Measurements from ENCODE around the gene SIRT4. TPM values are rescaled to one million over a fixed set of nuclear protein-coding genes. Genes with fewer than 3 reads are reported as not detected.
A peak's percentile ranks its signal among the peaks of the same experiment; 100 is the strongest.

Gene SIRT4
- total and polyA plus RNA-seq, 10 of the 15 experiments (the other 5 are each of a cell fraction or from before 2014, with no cell fraction given), result 0.19 to 0.98 (median 0.44) TPM

DNA sequence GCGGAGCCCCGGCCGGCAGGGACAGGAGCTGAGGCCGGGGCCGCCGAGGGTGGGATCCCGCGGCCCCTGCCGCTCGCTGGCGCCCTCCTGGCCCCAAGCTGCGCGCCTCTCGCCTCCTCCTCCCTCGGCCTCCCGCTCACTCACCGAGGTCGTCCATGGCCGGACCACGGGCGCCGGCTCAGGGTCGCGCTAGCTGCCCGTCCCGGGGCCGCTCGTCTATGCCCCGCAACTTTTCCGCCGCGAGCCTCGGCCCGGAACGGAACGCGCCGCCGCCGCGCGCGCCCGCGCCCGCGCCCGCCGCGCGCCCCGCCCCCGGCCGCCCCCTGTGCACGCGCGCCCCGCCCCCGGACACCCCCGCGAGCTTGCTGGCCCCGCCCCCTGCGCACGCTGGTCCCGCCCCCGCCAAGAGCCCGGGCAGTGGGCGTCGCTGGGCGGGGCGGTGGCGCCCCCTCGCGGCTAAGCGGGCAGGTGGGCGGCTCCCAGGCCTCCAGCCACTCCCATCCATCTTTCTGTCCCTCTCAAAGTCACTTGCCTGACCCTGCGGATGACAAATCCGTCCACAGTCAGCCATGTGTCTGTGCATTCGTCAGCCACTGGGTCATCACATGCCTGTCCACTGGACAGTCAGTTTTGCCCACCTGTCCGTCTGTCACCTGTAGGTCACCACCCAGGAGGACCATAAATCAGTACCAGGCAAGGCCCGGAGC, 36.5 kb upstream of the SIRT4 start, which contains the start of gene PXN (continued):
- TF ChIP-seq, protein P1, sequence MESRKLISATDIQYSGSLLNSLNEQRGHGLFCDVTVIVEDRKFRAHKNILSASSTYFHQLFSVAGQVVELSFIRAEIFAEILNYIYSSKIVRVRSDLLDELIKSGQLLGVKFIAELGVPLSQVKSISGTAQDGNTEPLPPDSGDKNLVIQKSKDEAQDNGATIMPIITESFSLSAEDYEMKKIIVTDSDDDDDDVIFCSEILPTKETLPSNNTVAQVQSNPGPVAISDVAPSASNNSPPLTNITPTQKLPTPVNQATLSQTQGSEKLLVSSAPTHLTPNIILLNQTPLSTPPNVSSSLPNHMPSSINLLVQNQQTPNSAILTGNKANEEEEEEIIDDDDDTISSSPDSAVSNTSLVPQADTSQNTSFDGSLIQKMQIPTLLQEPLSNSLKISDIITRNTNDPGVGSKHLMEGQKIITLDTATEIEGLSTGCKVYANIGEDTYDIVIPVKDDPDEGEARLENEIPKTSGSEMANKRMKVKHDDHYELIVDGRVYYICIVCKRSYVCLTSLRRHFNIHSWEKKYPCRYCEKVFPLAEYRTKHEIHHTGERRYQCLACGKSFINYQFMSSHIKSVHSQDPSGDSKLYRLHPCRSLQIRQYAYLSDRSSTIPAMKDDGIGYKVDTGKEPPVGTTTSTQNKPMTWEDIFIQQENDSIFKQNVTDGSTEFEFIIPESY (IDR thresholded peaks at IDR 0.05), result no peak
- peak; percentile 78 for TF ChIP-seq POLR2A (IDR thresholded peaks at IDR 0.05; ENCODE audit: low read depth, low read length)
- TF ChIP-seq, protein P2, sequence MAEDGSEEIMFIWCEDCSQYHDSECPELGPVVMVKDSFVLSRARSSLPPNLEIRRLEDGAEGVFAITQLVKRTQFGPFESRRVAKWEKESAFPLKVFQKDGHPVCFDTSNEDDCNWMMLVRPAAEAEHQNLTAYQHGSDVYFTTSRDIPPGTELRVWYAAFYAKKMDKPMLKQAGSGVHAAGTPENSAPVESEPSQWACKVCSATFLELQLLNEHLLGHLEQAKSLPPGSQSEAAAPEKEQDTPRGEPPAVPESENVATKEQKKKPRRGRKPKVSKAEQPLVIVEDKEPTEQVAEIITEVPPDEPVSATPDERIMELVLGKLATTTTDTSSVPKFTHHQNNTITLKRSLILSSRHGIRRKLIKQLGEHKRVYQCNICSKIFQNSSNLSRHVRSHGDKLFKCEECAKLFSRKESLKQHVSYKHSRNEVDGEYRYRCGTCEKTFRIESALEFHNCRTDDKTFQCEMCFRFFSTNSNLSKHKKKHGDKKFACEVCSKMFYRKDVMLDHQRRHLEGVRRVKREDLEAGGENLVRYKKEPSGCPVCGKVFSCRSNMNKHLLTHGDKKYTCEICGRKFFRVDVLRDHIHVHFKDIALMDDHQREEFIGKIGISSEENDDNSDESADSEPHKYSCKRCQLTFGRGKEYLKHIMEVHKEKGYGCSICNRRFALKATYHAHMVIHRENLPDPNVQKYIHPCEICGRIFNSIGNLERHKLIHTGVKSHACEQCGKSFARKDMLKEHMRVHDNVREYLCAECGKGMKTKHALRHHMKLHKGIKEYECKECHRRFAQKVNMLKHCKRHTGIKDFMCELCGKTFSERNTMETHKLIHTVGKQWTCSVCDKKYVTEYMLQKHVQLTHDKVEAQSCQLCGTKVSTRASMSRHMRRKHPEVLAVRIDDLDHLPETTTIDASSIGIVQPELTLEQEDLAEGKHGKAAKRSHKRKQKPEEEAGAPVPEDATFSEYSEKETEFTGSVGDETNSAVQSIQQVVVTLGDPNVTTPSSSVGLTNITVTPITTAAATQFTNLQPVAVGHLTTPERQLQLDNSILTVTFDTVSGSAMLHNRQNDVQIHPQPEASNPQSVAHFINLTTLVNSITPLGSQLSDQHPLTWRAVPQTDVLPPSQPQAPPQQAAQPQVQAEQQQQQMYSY (CRISPR knock-in tag; IDR thresholded peaks at IDR 0.05), result no peak
- no peak for TF ChIP-seq MYC (IDR thresholded peaks at IDR 0.05; ENCODE audit: insufficient read depth, insufficient read length, insufficient replicate concordance, low read length, severe bottlenecking)
- no peak for TF ChIP-seq ESRRA (IDR thresholded peaks at IDR 0.05; ENCODE audit: low read length)
- no peak for TF ChIP-seq TAF1 (IDR thresholded peaks at IDR 0.05; ENCODE audit: borderline replicate concordance, low read depth, low read length)
- TF ChIP-seq, protein P3, sequence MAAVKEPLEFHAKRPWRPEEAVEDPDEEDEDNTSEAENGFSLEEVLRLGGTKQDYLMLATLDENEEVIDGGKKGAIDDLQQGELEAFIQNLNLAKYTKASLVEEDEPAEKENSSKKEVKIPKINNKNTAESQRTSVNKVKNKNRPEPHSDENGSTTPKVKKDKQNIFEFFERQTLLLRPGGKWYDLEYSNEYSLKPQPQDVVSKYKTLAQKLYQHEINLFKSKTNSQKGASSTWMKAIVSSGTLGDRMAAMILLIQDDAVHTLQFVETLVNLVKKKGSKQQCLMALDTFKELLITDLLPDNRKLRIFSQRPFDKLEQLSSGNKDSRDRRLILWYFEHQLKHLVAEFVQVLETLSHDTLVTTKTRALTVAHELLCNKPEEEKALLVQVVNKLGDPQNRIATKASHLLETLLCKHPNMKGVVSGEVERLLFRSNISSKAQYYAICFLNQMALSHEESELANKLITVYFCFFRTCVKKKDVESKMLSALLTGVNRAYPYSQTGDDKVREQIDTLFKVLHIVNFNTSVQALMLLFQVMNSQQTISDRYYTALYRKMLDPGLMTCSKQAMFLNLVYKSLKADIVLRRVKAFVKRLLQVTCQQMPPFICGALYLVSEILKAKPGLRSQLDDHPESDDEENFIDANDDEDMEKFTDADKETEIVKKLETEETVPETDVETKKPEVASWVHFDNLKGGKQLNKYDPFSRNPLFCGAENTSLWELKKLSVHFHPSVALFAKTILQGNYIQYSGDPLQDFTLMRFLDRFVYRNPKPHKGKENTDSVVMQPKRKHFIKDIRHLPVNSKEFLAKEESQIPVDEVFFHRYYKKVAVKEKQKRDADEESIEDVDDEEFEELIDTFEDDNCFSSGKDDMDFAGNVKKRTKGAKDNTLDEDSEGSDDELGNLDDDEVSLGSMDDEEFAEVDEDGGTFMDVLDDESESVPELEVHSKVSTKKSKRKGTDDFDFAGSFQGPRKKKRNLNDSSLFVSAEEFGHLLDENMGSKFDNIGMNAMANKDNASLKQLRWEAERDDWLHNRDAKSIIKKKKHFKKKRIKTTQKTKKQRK (IDR thresholded peaks at IDR 0.05; ENCODE audit: low read depth, low read length), result no peak
- TF ChIP-seq, protein P4, sequence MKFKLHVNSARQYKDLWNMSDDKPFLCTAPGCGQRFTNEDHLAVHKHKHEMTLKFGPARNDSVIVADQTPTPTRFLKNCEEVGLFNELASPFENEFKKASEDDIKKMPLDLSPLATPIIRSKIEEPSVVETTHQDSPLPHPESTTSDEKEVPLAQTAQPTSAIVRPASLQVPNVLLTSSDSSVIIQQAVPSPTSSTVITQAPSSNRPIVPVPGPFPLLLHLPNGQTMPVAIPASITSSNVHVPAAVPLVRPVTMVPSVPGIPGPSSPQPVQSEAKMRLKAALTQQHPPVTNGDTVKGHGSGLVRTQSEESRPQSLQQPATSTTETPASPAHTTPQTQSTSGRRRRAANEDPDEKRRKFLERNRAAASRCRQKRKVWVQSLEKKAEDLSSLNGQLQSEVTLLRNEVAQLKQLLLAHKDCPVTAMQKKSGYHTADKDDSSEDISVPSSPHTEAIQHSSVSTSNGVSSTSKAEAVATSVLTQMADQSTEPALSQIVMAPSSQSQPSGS (IDR thresholded peaks at IDR 0.05; ENCODE audit: low read length), result no peak
- no peak for TF ChIP-seq ZNF207 (IDR thresholded peaks at IDR 0.05; ENCODE audit: borderline replicate concordance)
- no peak for TF ChIP-seq SUPT20H (IDR thresholded peaks at IDR 0.05; ENCODE audit: borderline replicate concordance, control insufficient read depth, low read depth, low read length)
- no peak for TF ChIP-seq TARDBP (IDR thresholded peaks at IDR 0.05; ENCODE audit: borderline replicate concordance)
- TF ChIP-seq NFXL1 (IDR thresholded peaks at IDR 0.05; ENCODE audit: borderline replicate concordance), result no peak
- TF ChIP-seq RAD51 (IDR thresholded peaks at IDR 0.05), result no peak
- TF ChIP-seq KDM1A (IDR thresholded peaks at IDR 0.05; ENCODE audit: borderline replicate concordance), result no peak
- TF ChIP-seq RCOR1 (conservative IDR thresholded peaks at IDR 0.05; ENCODE audit: low read depth, low read length), result no peak
- no peak for TF ChIP-seq SREBF2 (IDR thresholded peaks at IDR 0.05; ENCODE audit: low read length)
- no peak for TF ChIP-seq MTA3 (IDR thresholded peaks at IDR 0.05; ENCODE audit: borderline replicate concordance, low read length)
- no peak for TF ChIP-seq WRNIP1 (IDR thresholded peaks at IDR 0.05; ENCODE audit: borderline replicate concordance, low read depth, low read length)
- no peak for TF ChIP-seq BHLHE40 (IDR thresholded peaks at IDR 0.05; ENCODE audit: borderline replicate concordance in 1 of 2, low read depth in 2 of 2, low read length in 1 of 2)
- TF ChIP-seq CBX3 (IDR thresholded peaks at IDR 0.05; ENCODE audit: borderline replicate concordance, low read depth), result no peak
- peak; percentile 33; the same call in 1 of the 2 replicates for TF ChIP-seq CREB1 (IDR thresholded peaks at IDR 0.05; ENCODE audit: low read depth)

Measured in GM12878 (cell line).